Right hindlimb (tissue), 1 donor: ENCODE data around the gene FBLN1.
"Not testable (repeated sequence)": the region's sequence is repeated elsewhere in the genome, so short reads cannot be mapped to it uniquely, and the experiment has no call there.

Source experiments
- DNase-seq: peaks from one replicate; pipeline ENCODE4 v3.0.0-alpha.2; 2018

The FBLN1 gene

DNA sequence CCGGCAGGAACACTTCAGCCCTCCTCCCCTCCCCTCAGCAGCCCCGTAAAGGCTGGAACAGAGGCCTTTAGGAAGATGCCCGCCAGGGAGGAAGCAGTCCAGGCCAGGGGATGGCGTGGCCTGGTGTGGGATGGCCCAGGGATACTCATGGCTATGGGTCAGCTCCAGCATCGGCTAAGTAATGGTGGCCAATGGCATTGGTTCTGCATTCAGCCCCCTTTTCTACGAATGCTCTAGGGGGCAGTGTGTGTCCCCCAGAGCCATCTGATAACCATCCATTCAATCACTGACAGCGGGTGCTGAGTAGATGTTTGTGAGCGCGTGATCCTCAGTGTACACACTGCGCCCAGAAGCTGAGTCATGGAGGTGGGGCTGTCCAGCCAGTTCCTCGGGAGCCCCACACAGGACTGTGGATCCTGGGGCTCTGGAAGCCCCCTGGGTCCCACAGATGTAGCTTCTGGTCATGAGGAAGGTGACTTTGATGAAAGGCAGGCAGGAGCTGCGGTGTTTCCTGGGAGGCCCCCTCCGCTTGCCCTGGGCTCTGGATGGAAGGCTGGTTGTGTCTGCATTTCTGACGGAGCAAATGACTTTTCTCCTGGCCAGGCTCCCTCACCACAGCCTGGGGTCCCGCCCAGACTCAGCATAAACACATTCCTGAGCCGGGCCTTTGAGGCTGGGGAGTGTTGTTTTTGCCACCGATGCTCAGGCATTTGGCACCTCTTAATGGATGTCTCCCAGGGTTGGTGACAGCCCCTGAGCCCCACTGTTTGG is 46.5 kb downstream of the FBLN1 start:
- DNase-seq, result peak; percentile 59

DNA sequence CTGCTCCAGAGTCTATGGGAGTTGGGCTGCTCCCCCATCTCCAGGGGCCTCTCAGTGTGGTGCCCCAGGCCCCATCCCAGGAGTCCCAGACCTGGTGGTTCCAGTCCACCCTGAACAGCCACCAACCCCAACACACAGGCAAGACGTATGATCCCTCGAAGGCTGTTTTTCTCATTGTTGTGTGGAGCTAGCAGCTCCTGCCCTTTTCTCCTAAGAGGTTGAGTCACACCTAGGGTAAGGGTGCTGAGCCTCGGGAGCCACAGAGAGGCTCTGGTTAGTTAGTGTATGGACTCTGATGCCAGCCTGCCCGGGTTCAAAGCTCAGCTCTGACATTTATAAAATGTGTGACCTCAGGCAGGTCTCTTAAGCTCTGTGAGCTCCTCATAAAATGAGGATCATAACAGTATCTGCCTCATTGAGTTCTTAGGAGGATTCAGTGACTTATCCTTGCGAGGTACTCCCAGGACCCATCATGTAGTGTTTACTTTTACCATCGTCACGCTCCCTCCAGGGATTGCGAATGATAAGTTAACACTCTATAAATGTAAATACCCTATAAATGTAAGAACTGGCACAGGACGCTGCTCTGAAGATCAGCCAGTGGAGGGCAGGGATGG is 47.2 kb downstream of the FBLN1 start:
- no peak for DNase-seq

DNA sequence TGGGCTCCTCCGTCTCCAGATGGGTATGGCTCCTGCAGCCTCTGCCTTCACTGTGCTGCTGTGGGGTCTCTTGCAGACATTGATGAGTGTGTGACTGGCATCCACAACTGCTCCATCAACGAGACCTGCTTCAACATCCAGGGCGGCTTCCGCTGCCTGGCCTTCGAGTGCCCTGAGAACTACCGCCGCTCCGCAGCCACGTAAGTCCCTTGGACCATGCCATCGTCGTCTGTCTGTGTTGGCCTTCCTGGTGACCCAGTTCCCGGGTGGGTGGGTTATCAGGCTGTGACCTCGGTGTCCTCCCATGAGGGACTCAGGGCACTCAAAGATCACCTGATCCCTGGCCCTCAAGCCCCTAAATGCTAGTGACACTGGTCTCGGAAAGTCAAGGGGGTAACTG is 47.7 kb downstream of the FBLN1 start:
- no peak for DNase-seq

DNA sequence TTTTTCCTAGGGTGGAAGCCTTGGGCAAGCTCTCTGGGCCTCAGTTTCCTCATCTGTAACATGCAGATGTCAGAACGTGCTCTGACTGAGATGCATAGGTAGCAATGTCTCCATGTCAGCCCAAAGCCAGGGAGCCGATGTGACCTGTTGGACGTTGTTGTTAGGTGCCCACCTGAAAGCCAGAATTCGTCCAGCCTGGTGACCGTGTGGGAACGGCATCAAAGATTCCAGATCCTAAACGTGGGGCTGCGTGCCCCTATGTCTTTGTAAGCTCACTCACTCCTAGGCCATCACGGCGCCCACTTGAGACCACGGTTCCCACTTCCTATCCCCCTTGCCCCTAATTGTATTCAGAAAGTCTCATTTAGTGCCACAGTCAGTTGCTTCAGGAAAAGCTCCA is 48.2 kb downstream of the FBLN1 start:
- no peak for DNase-seq

DNA sequence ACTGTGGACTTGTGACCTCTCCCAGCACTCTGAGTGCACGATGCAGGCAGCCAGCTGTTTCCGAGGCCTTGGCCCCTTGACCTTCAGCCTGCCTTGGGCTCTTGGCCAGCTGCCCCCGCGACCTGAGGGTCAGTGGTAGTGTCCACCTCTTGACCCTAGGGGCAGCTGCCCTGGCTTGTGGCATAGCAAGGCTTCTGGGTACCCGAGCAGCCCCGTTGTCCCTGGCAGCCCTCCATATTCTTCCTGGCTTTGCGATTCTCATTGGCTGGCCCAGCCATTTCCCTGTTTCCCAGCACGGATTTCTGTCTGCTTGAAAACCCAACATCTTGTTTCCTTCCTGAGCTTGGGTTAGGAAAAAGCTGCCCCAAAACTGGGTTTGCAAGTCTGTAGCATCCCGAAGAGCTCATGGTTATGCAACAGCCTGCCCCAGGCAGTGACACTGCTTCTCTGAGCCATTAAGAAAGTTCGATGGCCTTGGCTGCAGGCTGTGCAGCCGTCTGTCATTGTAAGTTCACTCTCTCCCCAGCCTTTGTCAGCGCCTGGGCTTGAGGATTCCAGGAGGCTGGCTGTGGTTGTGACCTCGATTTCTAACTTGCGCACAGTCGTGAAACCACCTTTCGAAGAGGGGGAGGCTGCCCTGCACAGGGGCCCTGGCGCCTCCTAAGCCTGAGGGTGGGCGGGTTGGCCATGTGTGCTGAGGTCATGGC is 48.8 kb downstream of the FBLN1 start:
- no peak for DNase-seq

DNA sequence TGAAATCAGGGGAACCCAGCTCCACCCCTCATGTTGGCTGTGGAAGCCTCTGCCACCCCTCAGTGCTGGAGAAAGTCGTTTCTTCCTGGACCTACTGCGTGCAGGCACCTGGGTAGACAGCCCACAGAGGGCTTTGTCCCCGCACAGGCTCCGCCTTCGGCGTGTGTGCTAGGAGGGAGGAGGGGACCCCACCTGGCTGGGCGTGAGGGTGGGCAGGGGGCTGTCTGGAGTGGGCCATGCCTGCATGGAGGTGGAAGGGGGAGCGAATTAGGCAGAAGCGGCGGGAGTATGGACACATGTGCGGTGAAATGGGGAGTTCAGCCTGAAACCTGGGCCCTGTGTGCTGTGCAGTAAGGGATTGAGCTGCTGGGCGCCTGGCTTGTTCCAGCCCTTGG is 49.3 kb downstream of the FBLN1 start:
- no peak for DNase-seq

DNA sequence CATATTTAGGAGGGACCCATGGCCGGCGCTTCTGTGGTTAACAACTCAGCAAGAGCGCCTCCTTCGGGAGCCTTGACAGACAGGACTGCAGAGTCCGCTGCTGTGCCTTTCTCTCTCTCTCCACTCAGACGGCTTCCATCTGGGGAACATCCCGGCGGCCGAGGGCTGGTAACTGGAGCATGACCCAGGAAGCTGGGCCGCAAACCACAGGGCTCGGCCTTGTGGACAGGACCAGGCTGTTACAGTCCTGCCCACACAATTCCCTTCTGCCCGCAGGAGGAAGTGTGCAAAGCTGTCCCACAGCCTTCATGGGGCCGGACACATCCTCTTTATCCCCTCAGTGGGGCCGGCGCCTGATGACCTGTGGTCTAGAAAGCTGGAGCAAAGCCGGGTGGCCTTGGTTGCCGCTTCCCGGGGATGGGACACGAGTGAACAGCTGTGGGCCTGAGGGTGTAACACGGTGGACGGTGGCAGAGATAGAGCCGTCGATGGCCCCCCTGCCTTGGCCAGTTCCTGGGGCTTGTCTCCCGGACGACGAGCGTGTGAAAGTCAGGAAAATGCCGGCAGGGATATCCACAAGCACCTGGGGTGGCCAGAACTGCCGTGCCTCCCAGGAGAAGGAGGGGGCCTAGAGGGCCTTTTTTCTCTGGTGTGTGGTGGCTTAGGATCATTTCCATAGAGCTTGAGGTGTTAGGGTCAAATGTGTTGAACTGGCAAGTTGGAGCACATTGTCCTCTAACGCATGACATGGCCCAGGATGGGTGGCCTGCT is 50.1 kb downstream of the FBLN1 start:
- peak; percentile 78 for DNase-seq

DNA sequence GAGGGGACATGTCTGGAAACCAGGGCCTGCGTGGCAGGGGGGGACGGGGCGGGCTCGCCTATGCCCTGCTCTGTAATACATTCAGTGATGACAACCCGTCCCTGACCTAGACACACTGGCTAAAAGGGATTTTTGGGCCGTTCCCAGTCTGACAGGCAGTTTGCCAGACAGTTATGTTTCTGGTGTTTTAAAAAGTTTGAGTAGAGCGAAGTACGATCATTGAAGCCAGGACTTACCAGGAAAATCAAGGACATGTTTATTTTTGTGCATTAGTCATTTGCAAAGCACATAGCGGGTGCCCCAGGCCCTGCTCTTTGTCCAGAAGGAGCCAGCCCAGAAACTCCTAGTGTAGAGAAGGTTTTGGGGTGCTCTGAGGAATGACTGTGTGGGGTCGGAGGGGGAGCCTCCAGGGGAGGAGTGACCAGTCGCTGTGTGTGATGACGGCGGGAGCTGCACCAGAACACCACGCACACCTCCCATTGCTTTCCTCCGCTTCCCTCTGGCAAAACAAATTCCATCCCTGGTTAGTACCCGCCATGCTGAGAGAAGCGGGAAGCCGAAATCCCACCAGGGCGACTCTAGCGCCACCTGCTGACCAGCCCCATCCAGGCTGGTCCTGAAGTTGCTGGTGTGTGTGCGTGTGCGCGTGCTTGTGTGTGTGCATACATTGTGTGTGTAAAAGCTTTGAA is 50.8 kb downstream of the FBLN1 start:
- peak; percentile 89 for DNase-seq

DNA sequence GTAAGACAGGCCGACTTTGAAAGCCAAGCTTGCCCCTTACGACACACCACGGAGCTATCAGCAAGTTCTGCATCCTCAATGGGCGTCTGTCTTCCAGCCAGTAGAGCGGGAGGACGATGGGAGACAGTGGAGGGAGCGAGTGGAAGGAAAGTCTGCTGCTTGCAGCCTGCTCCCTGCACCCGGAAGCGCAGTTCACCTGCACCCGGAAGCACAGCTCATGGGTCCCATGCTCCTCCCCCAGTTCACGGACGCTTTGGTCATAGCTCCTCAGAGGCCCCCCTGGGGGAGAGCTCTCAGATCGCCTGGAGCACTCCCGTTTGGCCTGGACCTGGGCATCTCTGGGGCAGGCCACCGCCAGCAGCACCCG is 51.3 kb downstream of the FBLN1 start:
- DNase-seq, result no peak

DNA sequence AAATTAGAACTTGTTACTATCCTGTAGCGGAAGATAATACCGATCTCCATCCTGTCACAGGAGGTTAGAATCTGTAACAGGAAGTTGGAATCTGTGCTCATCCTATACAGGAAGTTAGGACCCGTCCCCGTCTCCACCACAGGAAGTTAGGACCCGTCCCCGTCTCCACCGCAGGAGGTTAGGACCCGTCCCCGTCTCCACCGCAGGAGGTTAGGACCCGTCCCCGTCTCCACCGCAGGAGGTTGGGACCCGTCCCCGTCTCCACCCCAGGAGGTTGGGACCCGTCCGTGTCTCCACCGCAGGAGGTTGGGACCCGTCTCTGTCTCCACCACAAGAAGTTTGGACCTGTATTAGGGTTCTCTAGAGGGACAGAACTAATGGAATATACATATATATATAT is 52.2 kb downstream of the FBLN1 start:
- DNase-seq, result peak; percentile 6

DNA sequence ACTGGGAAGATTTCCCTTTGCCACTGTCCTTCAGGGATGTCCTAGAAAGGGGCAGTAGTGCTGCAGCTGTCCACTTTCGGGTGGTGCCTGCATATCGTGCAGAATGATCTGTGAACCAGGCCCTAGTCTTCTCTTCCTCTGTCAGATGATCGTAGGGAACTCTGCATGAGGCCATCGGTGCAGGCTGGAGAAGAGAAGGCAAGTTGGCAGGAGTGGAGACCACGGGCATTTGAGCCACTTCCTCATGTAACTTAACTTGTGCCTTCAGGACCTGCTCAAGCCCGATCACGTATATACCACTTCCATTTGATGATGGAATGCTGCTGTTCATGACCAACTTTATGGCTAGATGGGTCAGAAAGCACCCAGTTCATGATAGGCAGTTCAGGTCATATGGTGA is 55.2 kb downstream of the FBLN1 start:
- DNase-seq, result peak; percentile 6

DNA sequence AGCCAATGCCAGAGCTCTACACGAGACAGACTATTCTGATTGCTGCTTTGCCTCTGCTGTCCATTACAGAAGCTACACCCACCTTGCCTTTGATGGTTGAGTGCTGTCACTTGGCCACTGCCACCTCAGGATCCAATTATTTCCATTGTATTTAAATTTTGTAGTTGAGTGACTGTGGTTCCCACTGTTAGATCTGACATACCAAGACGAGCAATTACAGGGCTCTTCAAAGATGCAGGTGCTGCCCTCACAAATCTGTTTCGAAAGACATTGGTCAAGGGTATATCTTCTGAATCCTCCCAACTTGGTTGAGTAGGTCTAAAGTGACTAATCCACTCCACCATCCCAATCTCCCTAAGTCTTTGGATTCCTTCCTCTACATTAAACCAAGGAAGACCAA is 57.4 kb downstream of the FBLN1 start:
- DNase-seq, result not testable (repeated sequence)

DNA sequence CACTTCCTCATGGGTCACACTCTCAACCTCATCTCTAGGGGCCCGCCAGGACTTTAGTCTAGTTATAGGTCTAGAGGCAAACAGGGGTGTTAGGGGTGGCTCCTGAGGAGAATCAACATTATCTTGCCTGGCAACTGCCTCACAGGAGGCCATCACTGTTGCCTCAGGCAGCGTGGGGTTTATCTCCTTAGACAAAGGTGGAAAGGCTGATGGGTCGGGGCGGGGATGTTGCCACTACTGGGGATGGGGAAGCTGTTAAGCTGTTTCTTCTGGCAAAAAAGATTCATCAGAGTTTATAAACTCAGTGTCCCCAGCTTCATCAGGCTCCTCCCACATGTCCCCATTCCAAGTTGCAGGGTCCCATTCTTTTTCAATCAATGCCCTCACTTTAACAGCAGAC is 58.1 kb downstream of the FBLN1 start:
- peak; percentile 0 for DNase-seq

DNA sequence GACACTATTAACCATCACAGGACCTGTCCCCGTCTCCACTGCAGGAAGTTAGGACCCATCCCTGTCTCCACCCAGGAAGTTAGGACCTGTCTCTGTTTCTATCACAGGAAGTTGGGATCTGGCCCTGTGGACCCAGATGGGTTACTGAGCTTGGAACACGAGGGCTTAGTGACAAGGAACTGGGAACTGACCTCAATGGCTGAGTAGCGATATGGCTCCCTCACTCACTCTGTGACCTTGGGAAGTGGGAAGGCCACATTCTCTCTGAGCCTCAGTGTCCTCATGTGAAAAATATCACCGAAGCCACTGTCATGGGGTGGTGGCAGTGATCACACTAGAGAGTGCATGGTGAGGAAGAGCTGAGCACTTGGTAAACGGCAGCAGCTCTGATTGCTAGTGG is 59.4 kb downstream of the FBLN1 start:
- peak; percentile 10 for DNase-seq

DNA sequence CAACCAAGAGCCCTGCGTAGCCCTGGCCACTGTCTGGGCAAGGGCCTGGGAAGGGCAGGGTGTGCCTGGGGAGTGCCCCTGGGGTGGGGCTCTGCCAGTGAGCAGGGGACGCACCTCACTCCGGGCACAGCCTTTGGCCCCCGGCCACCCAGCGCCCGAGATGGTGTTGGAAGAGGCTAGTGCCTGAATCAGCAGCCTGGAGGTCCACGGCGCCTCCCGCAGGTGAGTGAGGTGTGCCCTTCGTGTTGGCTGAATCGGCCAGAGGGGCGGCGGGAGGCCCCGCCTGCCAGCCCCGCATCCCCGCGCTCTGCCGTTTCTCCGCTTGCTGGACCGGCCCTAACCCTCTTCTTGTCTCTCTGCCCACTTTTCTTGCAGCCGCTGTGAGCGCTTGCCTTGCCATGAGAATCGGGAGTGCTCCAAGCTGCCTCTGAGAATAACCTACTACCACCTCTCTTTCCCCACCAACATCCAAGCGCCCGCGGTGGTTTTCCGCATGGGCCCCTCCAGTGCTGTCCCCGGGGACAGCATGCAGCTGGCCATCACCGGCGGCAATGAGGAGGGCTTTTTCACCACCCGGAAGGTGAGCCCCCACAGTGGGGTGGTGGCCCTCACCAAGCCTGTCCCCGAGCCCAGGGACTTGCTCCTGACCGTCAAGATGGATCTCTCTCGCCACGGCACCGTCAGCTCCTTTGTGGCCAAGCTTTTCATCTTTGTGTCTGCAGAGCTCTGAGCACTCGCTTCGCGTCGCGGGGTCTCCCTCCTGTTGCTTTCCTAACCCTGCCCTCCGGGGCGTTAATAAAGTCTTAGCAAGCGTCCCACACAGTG is 60.1 kb downstream of the FBLN1 start:
- peak; percentile 13 for DNase-seq

DNA sequence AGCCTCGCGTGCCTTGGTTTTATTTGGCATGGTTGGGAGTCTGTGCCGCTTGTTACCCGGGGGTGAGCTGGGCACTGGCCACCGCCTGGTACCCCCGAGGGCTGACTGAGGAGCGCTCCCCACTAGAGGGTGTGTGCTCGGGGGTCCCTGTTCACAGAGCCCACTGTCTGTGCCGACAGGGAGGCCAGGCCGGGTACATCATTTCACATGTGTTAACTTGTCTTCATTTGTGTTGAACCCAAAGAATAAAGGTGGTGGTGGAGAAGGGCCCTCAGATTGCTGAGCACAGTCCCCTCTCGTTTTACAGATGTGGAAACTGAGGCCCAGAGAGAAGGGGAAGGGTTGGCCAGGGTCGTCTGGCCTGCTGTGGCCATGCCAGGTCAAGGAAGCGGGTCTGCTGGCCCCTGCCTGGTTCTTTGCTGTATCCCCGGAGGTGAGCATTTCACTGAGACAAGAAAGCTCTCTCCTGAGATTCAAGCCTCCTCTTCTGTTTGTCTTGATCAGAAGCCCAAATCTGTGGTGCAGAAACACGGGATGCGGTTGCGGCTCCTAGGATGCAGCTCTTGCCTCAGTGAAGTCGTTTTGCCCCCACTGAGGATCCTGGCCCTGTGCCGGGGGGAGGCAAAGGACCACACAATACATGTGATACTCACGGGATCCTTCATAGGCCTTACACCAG is 60.8 kb downstream of the FBLN1 start:
- DNase-seq, result peak; percentile 7

DNA sequence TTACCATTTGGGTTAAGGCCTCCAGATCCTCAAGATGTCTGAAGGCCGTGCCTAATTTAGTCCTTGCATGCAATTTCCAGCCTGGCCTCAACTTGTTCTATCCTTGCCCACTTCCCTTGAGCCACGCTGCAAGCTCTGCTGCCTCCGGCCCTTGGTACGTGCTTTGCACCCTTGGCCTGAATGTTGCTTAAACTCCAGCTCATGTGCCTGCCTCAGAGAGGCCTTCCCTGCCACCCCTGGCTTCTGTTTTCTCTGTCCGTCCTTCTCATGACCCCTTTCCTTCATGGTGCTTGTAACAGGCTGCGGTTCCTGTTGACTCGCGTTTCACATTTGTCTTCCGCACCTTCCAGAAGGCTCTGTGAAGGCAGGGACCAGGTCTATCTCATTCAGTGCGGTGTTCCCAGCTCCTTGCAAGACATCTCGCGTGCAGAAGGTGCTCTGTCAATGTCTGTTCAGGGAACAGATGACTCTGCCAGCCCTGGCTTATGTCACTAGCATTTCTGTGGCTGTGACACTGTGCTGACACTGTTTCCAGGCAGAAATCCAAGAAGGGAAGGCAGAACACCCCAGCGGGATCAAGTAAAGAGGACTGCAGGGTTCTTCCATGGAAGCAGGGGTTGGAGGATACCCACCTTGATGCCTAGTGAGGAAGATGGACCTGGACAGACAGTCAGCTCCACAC is 61.8 kb downstream of the FBLN1 start:
- peak; percentile 12 for DNase-seq

DNA sequence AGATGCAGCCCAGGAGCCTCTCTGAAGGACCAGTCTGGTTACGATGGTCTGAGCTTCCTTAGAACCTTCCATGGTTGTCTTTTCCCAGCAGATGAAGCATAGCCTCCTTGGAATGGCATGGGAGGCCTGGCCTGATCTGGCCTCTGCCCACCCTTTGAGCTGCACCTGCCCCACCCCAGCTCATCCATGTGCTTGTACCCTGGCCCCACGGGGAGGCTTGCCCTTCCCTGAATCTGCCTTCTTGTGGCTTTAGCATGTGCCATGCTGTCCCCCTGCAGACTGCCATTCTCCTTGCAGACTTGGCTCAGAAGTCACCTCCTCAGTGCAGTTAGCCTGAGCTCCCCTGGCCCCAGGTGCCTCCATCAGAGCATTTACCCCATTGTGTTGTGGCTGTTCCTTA is 62.5 kb downstream of the FBLN1 start:
- peak; percentile 4 for DNase-seq

DNA sequence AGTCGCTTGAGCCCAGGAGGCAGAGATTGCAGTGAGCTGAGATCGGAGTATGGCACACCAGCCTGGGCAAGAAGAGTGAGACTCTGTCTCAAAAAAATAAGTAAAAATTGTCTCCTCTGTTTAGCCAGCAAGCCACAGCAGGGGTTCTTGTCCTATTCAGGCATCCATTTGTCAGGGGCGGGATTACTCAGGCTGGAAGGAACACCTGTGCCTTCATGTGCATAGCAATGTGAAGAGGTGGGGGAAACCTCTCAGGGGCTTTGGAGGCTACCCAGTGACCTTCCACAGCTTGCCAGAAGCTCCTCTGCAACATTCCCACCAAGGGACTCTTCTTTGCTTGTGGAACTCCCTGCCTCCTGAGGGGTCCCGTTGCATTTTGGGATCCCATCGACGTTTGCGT is 63.3 kb downstream of the FBLN1 start:
- no peak for DNase-seq

DNA sequence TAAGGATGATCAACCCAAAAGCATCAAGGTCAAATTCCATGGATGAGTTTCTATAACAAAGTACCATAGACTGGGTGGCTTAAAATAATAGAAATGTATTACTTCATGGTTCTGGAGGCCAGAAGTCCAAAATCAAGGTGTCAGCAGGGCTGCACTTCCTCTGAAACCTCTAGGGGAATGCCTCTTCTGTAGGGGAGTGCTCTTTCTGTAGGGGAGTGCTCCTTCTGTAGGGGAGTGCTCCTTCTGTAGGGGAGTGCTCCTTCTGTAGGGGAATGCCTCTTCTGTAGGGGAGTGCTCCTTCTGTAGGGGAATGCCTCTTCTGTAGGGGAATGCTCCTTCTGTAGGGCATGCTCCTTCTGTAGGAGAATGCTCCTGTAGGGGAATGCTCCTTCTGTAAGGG is 65.5 kb downstream of the FBLN1 start:
- DNase-seq, result no peak

DNA sequence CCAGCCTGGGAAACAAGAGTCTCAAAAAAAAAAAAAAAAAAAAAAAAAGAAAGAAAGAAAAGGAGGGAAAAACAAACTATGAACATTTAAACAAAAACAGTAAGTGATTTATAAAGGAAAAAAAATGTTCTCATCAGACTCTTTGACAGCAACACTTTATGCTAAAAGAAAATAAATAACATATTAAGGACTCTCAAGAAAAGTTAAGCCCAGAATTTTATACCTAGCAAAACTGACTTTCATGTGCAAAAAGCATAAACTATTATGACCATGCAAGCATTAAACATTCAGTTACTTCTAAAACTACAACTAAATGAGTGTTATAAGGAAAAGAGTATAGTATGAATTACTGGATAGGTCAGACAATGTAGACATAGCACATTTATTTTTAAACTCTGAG is 68.4 kb downstream of the FBLN1 start:
- DNase-seq, result no peak
